Neural cell (in vitro differentiated cells): ENCODE measurements around the gene MTREX. TPM values are rescaled to one million over a fixed set of nuclear protein-coding genes. Genes with fewer than 3 reads are reported as not detected.

ENCODE experiments used
- H2AFZ ChIP-seq: fragments of 200-600, 300-800 bp; sonication (generic), shearing (Covaris generic); 2 replicates; pipeline ENCODE4 v1.6.0; 2014; ENCODE audit warnings: low read depth, mild to moderate bottlenecking, antibody characterized with exemption, low read length, moderate library complexity
- H3F3A ChIP-seq: fragments of 200-600 bp; shearing (Covaris generic); 2 replicates; pipeline ENCODE4 v1.6.1; 2016; ENCODE audit warnings: mild to moderate bottlenecking, moderate library complexity, mixed read lengths, antibody characterized with exemption, low read length; ENCODE audit not compliant: insufficient read depth, poor library complexity, severe bottlenecking
- H3K27ac ChIP-seq: fragments of 200-600, 300-800 bp; sonication (generic), shearing (Covaris generic); 2 replicates; pipeline ENCODE4 v1.5.1; 2014; ENCODE audit warnings: mild to moderate bottlenecking, low read length, moderate library complexity
- H3K27me3 ChIP-seq: fragments of 300-800, 200-600 bp; sonication (generic), shearing (Covaris generic); 2 replicates; pipeline ENCODE4 v1.6.0; 2014; ENCODE audit warnings: mild to moderate bottlenecking, low read depth, low read length, moderate library complexity; ENCODE audit not compliant: insufficient read depth
- H3K36me3 ChIP-seq: fragments of 300-800, 200-600 bp; sonication (generic), shearing (Covaris generic); 2 replicates; pipeline ENCODE4 v1.5.1; 2014; ENCODE audit warnings: mild to moderate bottlenecking, antibody characterized with exemption, low read length, moderate library complexity; ENCODE audit not compliant: insufficient read depth
- H3K4me2 ChIP-seq: fragments of 300-800, 200-600 bp; sonication (generic), shearing (Covaris generic); 2 replicates; pipeline ENCODE4 v1.6.0; 2014; ENCODE audit warnings: mild to moderate bottlenecking, low read length
- H3K4me3 ChIP-seq: fragments of 300-800, 200-600 bp; sonication (generic), shearing (Covaris generic); 2 replicates; pipeline ENCODE4 v1.5.1; 2014; ENCODE audit warnings: mild to moderate bottlenecking, low read length, moderate library complexity
- H3K79me2 ChIP-seq: fragments of 200-600 bp; shearing (Covaris generic); replicated peaks from 2 replicates; pipeline ENCODE4 v1.6.0; 2014; ENCODE audit warnings: mild to moderate bottlenecking, low read length, moderate library complexity; ENCODE audit not compliant: insufficient read depth
- H3K9ac ChIP-seq: fragments of 300-800, 200-600 bp; sonication (generic), shearing (Covaris generic); 2 replicates; pipeline ENCODE4 v1.6.1; 2016; ENCODE audit warnings: mild to moderate bottlenecking, low read length, mixed read lengths
- H3K9me2 ChIP-seq: fragments of 200-600 bp; shearing (Covaris generic); 2 replicates; pipeline ENCODE4 v1.6.1; 2016; ENCODE audit warnings: mild to moderate bottlenecking, low read length, mixed read lengths; ENCODE audit not compliant: insufficient read depth
- H3K9me3 ChIP-seq: fragments of 200-600, 300-800 bp; sonication (generic), shearing (Covaris generic); 2 replicates; pipeline ENCODE4 v1.6.1; 2016; ENCODE audit warnings: mild to moderate bottlenecking, mixed run types, low read length, moderate library complexity, mixed read lengths
- H4K20me1 ChIP-seq: fragments of 200-600 bp; shearing (Covaris generic); 2 replicates; pipeline ENCODE4 v1.6.1; 2016; ENCODE audit warnings: mild to moderate bottlenecking, mixed run types; ENCODE audit not compliant: insufficient read depth
- EP300 ChIP-seq: fragments of 450-650 bp; conservative IDR thresholded peaks from 2 replicates; pipeline ENCODE4 v1.6.1; 2014; ENCODE audit warnings: antibody characterized with exemption, mild to moderate bottlenecking, moderate library complexity; ENCODE audit not compliant: poor library complexity, severe bottlenecking
- EZH2 ChIP-seq: fragments of 200-600, 300-800 bp; shearing (Covaris generic), sonication (generic); IDR thresholded peaks from 2 replicates; pipeline ENCODE4 v1.6.1; 2014; ENCODE audit warnings: antibody characterized with exemption, low read length, borderline replicate concordance, mild to moderate bottlenecking; ENCODE audit not compliant: insufficient read depth, poor library complexity, severe bottlenecking
- MXI1 ChIP-seq: fragments of 450-650 bp; conservative IDR thresholded peaks from 2 replicates; pipeline ENCODE4 v1.6.1; 2014; ENCODE audit warnings: antibody characterized with exemption, mild to moderate bottlenecking; ENCODE audit not compliant: poor library complexity, severe bottlenecking
- POLR2AphosphoS5 ChIP-seq: IDR thresholded peaks from 2 replicates; pipeline ENCODE4 v1.6.1; 2012
- RAD21 ChIP-seq: fragments of 450-650 bp; conservative IDR thresholded peaks from 2 replicates; pipeline ENCODE4 v1.6.1; 2014; ENCODE audit warnings: antibody characterized with exemption, mild to moderate bottlenecking, moderate library complexity
- SMC3 ChIP-seq: fragments of 450-650 bp; conservative IDR thresholded peaks from 2 replicates; pipeline ENCODE4 v1.6.1; 2014; ENCODE audit warnings: antibody characterized with exemption, mild to moderate bottlenecking, moderate library complexity; ENCODE audit not compliant: poor library complexity
- TAF1 ChIP-seq: IDR thresholded peaks from 2 replicates; pipeline ENCODE4 v1.6.1; 2012; ENCODE audit warnings: low read depth
- polyA plus RNA-seq: library from polyadenylated mRNA; depleted of rRNA; stranded (reverse); fragments of >200 nt; gene quantifications from 2 replicates; pipeline ENCODE4 v1.2.3, GENCODE V29; 2014
- TF ChIP-seq, protein P1 (sequence below): IDR thresholded peaks from 2 replicates; pipeline ENCODE4 v1.6.1; 2012; ENCODE audit warnings: borderline replicate concordance
- TF ChIP-seq, protein P2 (sequence below): fragments of 450-650 bp; IDR thresholded peaks from 2 replicates; pipeline ENCODE4 v1.5.1; 2014; ENCODE audit warnings: antibody characterized with exemption, mild to moderate bottlenecking, moderate library complexity; ENCODE audit not compliant: poor library complexity, severe bottlenecking

Gene MTREX
- polyA plus RNA-seq, 1 donor from 2014 or later: 77.6 TPM

DNA sequence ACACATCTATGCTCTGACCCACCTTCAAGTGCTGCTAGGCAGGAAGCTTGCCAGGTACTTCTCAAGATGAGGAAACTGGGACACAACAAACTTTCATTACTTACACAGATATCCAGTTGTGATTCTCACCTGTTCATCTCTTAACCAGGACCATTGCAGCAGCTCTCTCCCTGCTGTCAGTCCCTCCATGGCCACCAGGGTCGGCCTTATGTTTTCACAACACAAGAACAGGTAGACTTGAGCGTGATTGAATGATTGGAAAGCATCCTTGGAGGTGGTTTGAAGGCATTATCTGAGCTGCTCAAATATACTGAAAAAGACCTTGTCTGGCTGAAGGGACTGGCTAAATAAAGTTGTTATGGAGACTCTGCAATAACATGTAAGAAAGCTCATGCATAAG, 94.4 kb downstream of the MTREX start:
- Histone ChIP-seq H3K27me3 (no peaks in the 10 kb centered on the region), H2AFZ (no peak overlapping the region), H3K4me3 (no peak overlapping the region), H3K4me2 (no peak overlapping the region), H3K9ac (no peak overlapping the region), H4K20me1 (no peaks in the 10 kb centered on the region), H3K36me3 (peaks cover 3% of the 10 kb centered on the region), H3F3A (no peaks in the 10 kb centered on the region), H3K79me2 (no peaks in the 10 kb centered on the region), H3K9me3 (no peaks in the 10 kb centered on the region), H3K9me2 (no peaks in the 10 kb centered on the region), H3K27ac (no peak overlapping the region)
- no peak for TF ChIP-seq EP300
- TF ChIP-seq TAF1: no peak
- no peak for TF ChIP-seq POLR2AphosphoS5
- TF ChIP-seq RAD21: no peak
- TF ChIP-seq, protein P1, sequence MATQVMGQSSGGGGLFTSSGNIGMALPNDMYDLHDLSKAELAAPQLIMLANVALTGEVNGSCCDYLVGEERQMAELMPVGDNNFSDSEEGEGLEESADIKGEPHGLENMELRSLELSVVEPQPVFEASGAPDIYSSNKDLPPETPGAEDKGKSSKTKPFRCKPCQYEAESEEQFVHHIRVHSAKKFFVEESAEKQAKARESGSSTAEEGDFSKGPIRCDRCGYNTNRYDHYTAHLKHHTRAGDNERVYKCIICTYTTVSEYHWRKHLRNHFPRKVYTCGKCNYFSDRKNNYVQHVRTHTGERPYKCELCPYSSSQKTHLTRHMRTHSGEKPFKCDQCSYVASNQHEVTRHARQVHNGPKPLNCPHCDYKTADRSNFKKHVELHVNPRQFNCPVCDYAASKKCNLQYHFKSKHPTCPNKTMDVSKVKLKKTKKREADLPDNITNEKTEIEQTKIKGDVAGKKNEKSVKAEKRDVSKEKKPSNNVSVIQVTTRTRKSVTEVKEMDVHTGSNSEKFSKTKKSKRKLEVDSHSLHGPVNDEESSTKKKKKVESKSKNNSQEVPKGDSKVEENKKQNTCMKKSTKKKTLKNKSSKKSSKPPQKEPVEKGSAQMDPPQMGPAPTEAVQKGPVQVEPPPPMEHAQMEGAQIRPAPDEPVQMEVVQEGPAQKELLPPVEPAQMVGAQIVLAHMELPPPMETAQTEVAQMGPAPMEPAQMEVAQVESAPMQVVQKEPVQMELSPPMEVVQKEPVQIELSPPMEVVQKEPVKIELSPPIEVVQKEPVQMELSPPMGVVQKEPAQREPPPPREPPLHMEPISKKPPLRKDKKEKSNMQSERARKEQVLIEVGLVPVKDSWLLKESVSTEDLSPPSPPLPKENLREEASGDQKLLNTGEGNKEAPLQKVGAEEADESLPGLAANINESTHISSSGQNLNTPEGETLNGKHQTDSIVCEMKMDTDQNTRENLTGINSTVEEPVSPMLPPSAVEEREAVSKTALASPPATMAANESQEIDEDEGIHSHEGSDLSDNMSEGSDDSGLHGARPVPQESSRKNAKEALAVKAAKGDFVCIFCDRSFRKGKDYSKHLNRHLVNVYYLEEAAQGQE: no peak
- TF ChIP-seq, protein P2, sequence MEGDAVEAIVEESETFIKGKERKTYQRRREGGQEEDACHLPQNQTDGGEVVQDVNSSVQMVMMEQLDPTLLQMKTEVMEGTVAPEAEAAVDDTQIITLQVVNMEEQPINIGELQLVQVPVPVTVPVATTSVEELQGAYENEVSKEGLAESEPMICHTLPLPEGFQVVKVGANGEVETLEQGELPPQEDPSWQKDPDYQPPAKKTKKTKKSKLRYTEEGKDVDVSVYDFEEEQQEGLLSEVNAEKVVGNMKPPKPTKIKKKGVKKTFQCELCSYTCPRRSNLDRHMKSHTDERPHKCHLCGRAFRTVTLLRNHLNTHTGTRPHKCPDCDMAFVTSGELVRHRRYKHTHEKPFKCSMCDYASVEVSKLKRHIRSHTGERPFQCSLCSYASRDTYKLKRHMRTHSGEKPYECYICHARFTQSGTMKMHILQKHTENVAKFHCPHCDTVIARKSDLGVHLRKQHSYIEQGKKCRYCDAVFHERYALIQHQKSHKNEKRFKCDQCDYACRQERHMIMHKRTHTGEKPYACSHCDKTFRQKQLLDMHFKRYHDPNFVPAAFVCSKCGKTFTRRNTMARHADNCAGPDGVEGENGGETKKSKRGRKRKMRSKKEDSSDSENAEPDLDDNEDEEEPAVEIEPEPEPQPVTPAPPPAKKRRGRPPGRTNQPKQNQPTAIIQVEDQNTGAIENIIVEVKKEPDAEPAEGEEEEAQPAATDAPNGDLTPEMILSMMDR: no peak
- no peak for TF ChIP-seq SMC3
- TF ChIP-seq MXI1: no peak
- TF ChIP-seq EZH2: no peak

DNA sequence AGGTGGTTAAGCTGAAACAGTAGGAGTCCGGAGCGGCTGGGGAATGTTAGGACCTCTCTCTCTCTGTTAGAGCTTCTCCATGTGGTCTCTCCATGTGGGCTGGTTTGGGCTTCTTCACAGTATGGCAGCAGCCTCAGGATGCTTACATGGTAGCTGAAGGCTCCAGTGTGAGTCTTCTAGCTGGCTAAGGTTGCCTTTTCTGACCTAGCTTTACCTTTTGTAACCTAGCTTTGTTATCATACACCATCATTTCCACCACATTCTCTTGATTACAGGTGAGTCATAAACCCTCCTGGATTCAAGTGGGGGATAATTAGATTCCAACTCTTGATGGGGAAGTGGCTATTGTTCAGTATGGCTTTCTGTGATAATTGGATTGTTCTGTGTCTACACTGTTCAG, 98.5 kb downstream of the MTREX start:
- H3K4me3 ChIP-seq: no peak overlapping the region
- no peak overlapping the region for H3K9ac ChIP-seq
- H3K27ac ChIP-seq: no peak overlapping the region
- no peaks in the 10 kb centered on the region for H3K79me2 ChIP-seq
- no peaks in the 10 kb centered on the region for H3K27me3 ChIP-seq
- H3K36me3 ChIP-seq: peaks cover 3% of the 10 kb centered on the region
- no peak overlapping the region for H2AFZ ChIP-seq
- no peak overlapping the region for H3K4me2 ChIP-seq
- no peaks in the 10 kb centered on the region for H3K9me3 ChIP-seq
- H3K9me2 ChIP-seq: no peaks in the 10 kb centered on the region
- no peaks in the 10 kb centered on the region for H3F3A ChIP-seq
- TF ChIP-seq EZH2 (no peak), MXI1 (no peak), EP300 (no peak), POLR2AphosphoS5 (no peak), RAD21 (no peak), SMC3 (no peak), TAF1 (no peak)
- TF ChIP-seq, protein P2: no peak
- TF ChIP-seq, protein P1: no peak
- no peaks in the 10 kb centered on the region for H4K20me1 ChIP-seq
